KMS-11 (cell line): ENCODE measurements around the gene METTL2B.
"Not testable (repeated sequence)": the region's sequence is repeated elsewhere in the genome, so short reads cannot be mapped to it uniquely, and the experiment has no call there.

Experiments
- H2AFZ ChIP-seq: fragments of 200-600 bp; sonication (generic); 2 replicates; pipeline ENCODE4 v1.6.1; 2016; ENCODE audit warnings: antibody characterized with exemption, mixed run types, low read depth
- H3K27ac ChIP-seq: fragments of 200-600 bp; sonication (generic); 2 replicates; pipeline ENCODE4 v1.6.1; 2016; ENCODE audit warnings: mild to moderate bottlenecking, mixed run types
- H3K27me3 ChIP-seq: fragments of 200-600 bp; sonication (generic); 2 replicates; pipeline ENCODE4 v1.6.1; 2017; ENCODE audit warnings: mild to moderate bottlenecking, low read depth, mixed run types, moderate library complexity; ENCODE audit not compliant: insufficient read depth
- H3K36me3 ChIP-seq: fragments of 200-600 bp; sonication (generic); 2 replicates; pipeline ENCODE4 v1.6.1; 2017; ENCODE audit warnings: mild to moderate bottlenecking, mixed run types; ENCODE audit not compliant: insufficient read depth
- H3K4me1 ChIP-seq: fragments of 200-600 bp; sonication (generic); 2 replicates; pipeline ENCODE4 v1.6.1; 2016; ENCODE audit warnings: mild to moderate bottlenecking, low read depth, mixed run types; ENCODE audit not compliant: poor library complexity, severe bottlenecking
- H3K4me2 ChIP-seq: fragments of 200-600 bp; sonication (generic); 2 replicates; pipeline ENCODE4 v1.7.0; 2016; ENCODE audit warnings: mild to moderate bottlenecking, mixed run types
- H3K4me3 ChIP-seq: fragments of 200-600 bp; sonication (generic); IDR thresholded peaks from 2 replicates; pipeline ENCODE4 v1.6.1; 2017; ENCODE audit warnings: low read depth, low read length, mixed read lengths; ENCODE audit not compliant: insufficient read depth
- H3K79me2 ChIP-seq: fragments of 200-600 bp; sonication (generic); 2 replicates; pipeline ENCODE4 v1.6.1; 2016; ENCODE audit warnings: low read depth, mixed run types; ENCODE audit not compliant: insufficient read depth
- H3K9ac ChIP-seq: fragments of 200-600 bp; sonication (generic); 2 replicates; pipeline ENCODE4 v1.6.1; 2016; ENCODE audit warnings: mild to moderate bottlenecking, mixed run types
- H4K20me1 ChIP-seq: fragments of 200-600 bp; sonication (generic); 2 replicates; pipeline ENCODE4 v1.6.1; 2016; ENCODE audit warnings: mild to moderate bottlenecking, mixed run types; ENCODE audit not compliant: insufficient read depth
- CTCF ChIP-seq: fragments of 200-600 bp; sonication (generic); conservative IDR thresholded peaks from 2 replicates; pipeline ENCODE4 v1.6.1; 2017; ENCODE audit warnings: low read depth, mild to moderate bottlenecking, antibody characterized with exemption, low read length, moderate library complexity, mixed read lengths

METTL2B gene

DNA sequence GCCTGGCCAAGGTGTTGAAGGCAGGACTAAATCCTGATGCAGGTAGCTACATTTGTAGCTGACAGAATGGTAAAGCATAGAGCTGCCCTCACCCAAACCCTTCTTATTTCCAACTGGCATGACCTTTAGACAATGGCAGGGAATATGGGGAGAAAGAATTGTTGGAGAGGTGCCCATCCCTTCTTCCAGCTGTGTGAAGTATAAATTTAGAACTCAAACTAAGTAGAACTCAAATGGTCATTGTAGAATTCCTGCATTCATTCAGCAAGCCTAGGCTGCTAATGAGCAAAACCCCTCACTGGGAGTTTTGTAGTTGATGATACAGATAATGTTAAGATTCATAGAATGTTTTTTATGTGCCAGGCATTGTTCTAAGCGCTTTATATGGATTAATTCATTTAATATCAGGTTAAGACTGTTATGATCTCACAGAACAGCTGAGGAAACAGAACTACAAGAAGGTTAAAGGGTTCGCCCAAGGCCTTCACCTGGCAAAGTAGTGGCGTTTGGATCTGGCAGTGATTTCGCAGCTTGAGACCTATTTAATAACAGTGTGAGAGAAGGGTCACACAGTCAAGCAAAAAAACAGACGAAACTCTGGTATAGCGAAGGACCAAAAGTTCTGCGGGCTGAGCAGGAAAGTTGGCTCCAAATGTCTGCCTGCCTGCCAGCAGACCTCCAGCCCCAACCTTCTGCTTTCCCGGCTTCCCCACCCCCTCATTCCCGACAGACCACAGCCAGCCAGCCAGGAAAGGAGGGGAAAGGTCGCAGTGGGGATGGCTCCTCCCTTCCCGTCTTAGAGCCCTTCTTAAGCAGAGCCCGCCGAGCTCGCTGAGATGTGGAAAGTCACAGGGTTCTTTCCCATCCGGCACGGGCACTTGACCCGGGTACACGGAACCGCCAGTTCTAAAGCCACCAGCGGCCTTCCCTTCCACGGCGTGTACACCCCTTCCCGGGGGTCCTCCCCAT is 22.4 kb upstream of the METTL2B start:
- no peaks in the 10 kb centered on the region for H3K36me3 ChIP-seq
- no peaks in the 10 kb centered on the region; the same call in 1 of the 2 replicates for H3K27me3 ChIP-seq
- H4K20me1 ChIP-seq: no peaks in the 10 kb centered on the region
- H3K27ac ChIP-seq: no peak overlapping the region
- no peak overlapping the region for H2AFZ ChIP-seq
- peaks cover 17% of the 10 kb centered on the region; the same call in 1 of the 2 replicates for H3K79me2 ChIP-seq
- peaks cover 34% of the 10 kb centered on the region for H3K4me1 ChIP-seq
- no peak overlapping the region for H3K9ac ChIP-seq
- H3K4me3 ChIP-seq: no peak overlapping the region
- no peak for TF ChIP-seq CTCF
- no peak overlapping the region for H3K4me2 ChIP-seq

- peak overlapping the region; percentile 99 for H2AFZ ChIP-seq
- H4K20me1 ChIP-seq: no peaks in the 10 kb centered on the region
- peak overlapping the region; percentile 37 for H3K27ac ChIP-seq
- H3K27me3 ChIP-seq: no peaks in the 10 kb centered on the region; the same call in 1 of the 2 replicates
- H3K79me2 ChIP-seq: peaks cover 17% of the 10 kb centered on the region; the same call in 1 of the 2 replicates
- H3K9ac ChIP-seq: peak overlapping the region; percentile 67; the same call in 1 of the 2 replicates
- H3K4me2 ChIP-seq: peak overlapping the region; percentile 96
- peaks cover 42% of the 10 kb centered on the region for H3K4me1 ChIP-seq
- peak; percentile 31; the same call in 1 of the 2 replicates for TF ChIP-seq CTCF
- H3K4me3 ChIP-seq: no peak overlapping the region
- H3K36me3 ChIP-seq: no peaks in the 10 kb centered on the region
Measured at GRCh38 chr7:128454808-128455542, 21.6 kb upstream of the METTL2B start.

DNA sequence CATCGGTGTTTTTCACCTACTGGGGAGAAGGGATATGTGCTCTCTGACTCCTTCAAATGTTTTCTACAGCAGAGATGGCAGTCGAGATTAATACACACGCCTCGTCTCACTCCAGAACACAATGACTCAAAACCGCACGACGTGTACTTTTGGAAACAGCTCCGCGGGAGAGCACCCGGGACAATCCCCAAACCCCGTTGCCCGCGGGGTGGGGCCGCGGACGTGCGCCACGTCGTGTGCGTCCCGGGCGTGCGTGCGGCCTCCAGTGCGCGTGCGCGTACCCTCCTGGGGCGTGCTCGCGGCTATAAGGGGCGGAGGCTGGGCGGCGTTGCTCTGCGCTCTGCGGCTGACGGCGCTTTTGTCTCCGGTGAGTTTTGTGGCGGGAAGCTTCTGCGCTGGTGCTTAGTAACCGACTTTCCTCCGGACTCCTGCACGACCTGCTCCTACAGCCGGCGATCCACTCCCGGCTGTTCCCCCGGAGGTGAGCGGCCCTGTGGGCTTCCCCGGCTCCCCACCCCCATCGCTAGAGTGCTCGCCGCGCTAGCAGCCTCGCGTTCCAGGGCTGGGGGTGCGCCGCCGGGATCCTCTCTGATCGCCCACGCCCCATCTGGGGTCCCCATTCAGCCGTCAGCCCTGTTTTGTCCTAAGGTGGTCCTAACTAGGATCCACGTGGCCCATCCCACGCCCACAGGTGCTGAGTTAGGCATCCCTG is 20.8 kb upstream of the METTL2B start, which contains the start of gene HILPDA:
Gene HILPDA (plus strand): TSS at position 336 of the 712 bp plus-strand sequence. CDS start 1,391 bp downstream, outside the sequence.
- Histone ChIP-seq H3K27ac (peak within 1 kb of the TSS; percentile 37), H2AFZ (peak within 1 kb of the TSS; percentile 99), H3K36me3 (no peaks in the 10 kb centered on the region), H3K4me3 (no peak within 1 kb of the TSS), H3K79me2 (peaks cover 17% of the 10 kb centered on the region; the same call in 1 of the 2 replicates), H3K27me3 (no peaks in the 10 kb centered on the region; the same call in 1 of the 2 replicates), H3K9ac (peak within 1 kb of the TSS; percentile 67), H3K4me1 (peaks cover 42% of the 10 kb centered on the region), H3K4me2 (peak within 1 kb of the TSS; percentile 96), H4K20me1 (no peaks in the 10 kb centered on the region)
- no peak; the same call in 1 of the 2 replicates for TF ChIP-seq CTCF

- Histone ChIP-seq H3K4me1 (peaks cover 44% of the 10 kb centered on the region), H3K27me3 (no peaks in the 10 kb centered on the region; the same call in 1 of the 2 replicates), H4K20me1 (no peaks in the 10 kb centered on the region), H3K27ac (peak overlapping the region; percentile 37; the same call in 1 of the 2 replicates), H2AFZ (peak overlapping the region; percentile 99), H3K4me2 (peak overlapping the region; percentile 77), H3K9ac (peak overlapping the region; percentile 67), H3K79me2 (peaks cover 17% of the 10 kb centered on the region; the same call in 1 of the 2 replicates), H3K4me3 (no peak overlapping the region), H3K36me3 (no peaks in the 10 kb centered on the region)
- no peak for TF ChIP-seq CTCF
Measured at GRCh38 chr7:128456255-128456725, 20.3 kb upstream of the METTL2B start.

- not testable (repeated sequence) for H3K36me3 ChIP-seq, H3K4me3 ChIP-seq, H3K4me2 ChIP-seq, H2AFZ ChIP-seq, H3K9ac ChIP-seq, H4K20me1 ChIP-seq, H3K27me3 ChIP-seq, H3K27ac ChIP-seq
- Histone ChIP-seq H3K4me1 (peaks cover 48% of the 10 kb centered on the region), H3K79me2 (peaks cover 17% of the 10 kb centered on the region; the same call in 1 of the 2 replicates)
Measured at GRCh38 chr7:128457385-128457784, 19.2 kb upstream of the METTL2B start.
